Measurements from ENCODE around the gene OPN3. TPM values are rescaled to one million over a fixed set of nuclear protein-coding genes. Genes with fewer than 3 reads are reported as not detected.

OPN3 gene
- total RNA-seq, 2 donors from 2014 or later: 8.2 to 13.6 TPM

Other genes with a start within 250 kb of the OPN3 start
- gene FH, start 120.6 kb downstream of the OPN3 start, total RNA-seq: 10 to 100 TPM; 65.8 to 69.8 TPM
- not detected for gene KMO, start 108.0 kb downstream of the OPN3 start, total RNA-seq
- 10 to 100 TPM; 13.1 to 16.2 TPM for gene CHML, start within 50 bp of the OPN3 start, total RNA-seq
- gene WDR64, start 11.9 kb upstream of the OPN3 start, total RNA-seq: not detected
- 10 to 100 TPM; 49.3 to 69.1 TPM for gene EXO1, start 207.8 kb upstream of the OPN3 start, total RNA-seq